ENCODE data around the gene DLGAP1. TPM values are rescaled to one million over a fixed set of nuclear protein-coding genes. Genes with fewer than 3 reads are reported as not detected.
"Not testable (repeated sequence)": the region's sequence is repeated elsewhere in the genome, so short reads cannot be mapped to it uniquely, and the experiment has no call there.

Gene DLGAP1
- total RNA-seq, 1 donor from 2014 or later: 0.52 TPM

DNA sequence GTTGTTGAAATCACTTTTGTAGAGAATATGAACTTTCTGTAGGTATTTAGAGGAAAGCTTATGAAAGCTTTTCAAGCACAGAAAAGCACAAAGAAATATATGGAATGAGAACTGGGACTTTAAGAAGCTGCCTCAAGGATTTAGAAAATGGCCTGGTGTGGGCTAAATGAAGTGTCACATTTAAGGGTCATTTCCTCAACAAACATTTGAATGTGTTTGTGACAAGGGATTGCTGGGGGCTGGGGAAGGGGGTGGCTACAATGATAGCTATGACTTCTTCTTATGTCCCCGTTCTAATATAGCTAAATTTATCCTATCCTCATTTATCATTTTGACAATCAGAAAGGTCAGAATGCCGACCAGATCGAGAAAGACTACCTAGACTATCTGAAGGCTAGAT, 69.2 kb downstream of the DLGAP1 start:
- no peak for DNase-seq (ENCODE audit: low spot score)

DNA sequence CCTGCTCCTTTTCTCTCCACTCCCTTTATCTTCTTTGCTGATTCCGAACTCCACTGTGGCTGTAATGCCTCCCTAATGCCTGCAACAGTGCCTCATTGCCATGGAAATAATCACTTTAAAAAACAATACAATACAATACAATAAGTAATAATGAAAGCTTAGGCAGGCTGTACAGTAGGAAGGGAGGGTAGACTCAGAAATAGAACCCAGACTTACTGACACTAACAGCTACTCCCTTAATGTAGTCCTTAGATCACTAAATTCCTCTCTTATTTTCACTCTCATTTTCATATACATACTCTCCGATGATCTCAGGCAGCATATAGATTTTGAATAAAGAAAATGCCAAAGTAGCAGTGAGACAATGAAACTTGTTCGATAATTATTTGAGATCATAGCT, 70.2 kb downstream of the DLGAP1 start:
- DNase-seq (ENCODE audit: low spot score): no peak

- DNase-seq (ENCODE audit: low spot score): no peak
Measured at GRCh38 chr18:4374564-4374963, 80.5 kb downstream of the DLGAP1 start.

- no peak for DNase-seq (ENCODE audit: low spot score)
Measured at GRCh38 chr18:4369705-4370104, 85.4 kb downstream of the DLGAP1 start.

DNA sequence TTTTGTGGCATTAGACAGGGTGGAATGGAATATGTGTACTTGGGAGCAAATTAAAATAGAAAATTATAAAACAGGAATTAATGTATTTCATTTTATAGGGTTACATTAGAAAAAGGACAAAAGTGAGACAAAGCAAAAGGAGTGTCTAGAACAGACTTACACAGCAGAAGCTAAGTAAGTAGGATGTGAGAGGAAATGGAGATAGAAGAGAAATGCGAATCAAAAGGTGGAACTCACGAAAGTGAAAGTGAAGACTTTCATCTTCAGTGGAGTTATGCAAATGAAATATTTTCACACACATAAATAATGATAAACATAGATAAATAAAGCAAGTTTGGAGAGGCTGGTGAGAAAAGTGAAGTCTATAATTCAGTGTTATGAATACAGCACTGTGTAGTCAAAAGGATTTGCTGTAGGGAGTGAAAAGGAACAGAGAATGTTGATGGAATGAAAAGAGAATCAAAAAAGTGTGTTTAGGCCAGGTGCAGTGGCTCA, 94.8 kb downstream of the DLGAP1 start:
- DNase-seq (ENCODE audit: low spot score): no peak

- no peak for DNase-seq (ENCODE audit: low spot score)
Measured at GRCh38 chr18:4358618-4359017, 96.5 kb downstream of the DLGAP1 start.

DNA sequence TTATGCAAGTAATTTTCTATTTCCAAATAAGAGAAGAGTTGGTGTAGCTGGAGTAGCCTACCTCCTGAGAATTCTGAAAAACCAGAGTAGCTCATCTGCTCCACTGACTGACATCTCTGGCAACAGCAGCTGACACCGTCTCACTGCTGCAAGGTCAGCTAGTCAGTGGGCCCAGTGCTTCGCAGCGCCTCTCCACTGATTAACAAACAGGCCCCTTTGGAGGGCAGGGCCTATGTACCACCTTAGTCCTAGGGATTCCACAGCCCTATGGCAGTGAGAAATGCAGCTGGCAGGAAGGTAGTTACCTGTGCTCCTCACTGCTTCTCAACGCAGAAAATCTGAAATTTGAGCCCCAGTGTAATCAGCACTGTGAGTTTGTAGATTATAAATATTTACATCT, 97.5 kb downstream of the DLGAP1 start:
- DNase-seq (ENCODE audit: low spot score): no peak

- DNase-seq (ENCODE audit: low spot score): no peak
Measured at GRCh38 chr18:4356929-4357328, 98.2 kb downstream of the DLGAP1 start.

DNA sequence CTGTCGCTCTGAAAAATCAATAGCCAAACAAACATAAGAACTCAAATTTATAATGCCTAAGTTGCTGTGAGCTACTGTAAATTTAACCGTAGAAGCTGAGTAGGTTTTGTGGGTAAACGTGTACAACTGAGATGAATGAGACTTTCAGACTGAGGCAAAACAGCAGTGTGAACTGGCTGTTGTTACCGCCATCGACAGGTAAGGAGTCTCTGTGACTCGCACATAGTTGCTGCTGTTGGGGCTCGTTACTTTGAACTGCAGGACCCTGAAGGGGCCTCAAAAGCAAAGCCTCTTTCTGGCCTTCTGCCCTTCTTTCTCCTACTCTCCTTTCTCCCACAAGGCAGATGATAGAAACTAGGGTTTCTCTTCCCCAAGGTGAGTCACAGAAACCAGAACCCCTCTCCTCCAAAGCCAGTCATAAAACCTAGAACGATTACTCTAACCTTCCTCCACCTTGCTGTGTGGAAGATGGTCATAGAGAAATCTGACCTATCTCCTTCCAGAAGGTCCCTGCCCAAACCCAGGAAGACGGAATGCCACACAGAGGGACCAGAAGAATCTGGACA, 101.2 kb downstream of the DLGAP1 start:
- DNase-seq (ENCODE audit: low spot score): no peak

DNA sequence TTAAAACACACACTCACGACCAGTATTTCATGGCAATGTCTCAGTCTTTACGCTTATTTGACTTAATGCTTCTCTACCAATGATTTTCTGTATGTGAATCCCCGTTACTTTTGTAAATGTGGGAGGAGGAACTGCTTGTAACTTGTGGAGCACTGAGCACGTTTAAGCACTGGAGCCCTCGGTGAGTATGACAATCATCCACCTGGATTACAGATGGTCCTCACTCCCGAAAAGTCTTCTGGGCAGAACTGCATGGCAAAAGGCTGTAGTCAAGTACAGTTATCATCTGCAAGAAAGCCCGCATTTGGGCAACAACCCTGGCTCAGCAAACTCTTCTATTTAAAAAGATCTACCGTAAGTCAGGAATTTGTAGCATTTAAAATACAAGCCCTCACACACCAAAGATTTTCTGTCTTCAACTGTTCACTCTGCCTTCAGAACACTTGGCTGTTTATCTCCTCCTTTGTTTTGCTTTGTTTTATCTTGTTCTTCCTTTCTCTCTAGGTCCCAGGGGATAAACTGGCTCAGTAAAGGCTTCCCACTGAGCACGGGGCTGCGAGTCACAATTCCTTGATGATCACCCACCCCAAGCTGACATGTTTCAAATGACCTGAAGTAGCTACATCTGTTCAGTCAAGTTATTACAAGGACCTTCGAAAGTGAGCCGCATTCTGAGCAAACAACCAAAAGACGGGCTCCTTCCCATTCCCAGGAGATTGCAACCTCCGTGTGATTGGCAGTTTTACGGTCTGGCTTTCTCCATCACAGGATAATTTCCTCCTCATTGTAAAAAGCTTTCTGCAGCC, 102.2 kb downstream of the DLGAP1 start:
- DNase-seq (ENCODE audit: low spot score): no peak

DNA sequence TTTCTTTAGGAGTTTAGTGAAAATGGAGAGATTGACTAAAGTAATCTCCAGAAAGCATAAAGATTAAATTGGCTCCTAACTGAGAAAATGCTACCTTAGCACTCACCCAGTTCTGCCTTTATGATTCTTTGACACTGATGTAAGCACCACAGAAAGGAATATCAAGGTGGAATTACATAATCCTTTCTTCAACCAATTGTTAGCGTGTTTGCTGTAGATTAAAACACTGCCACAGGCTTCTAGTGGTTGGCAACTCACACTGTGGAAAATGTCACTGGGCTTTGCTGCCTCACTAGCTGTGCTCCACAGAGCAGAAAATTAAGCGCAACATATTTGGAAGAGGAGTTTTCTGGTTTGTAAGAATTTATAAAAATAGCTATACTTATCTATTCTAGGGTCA, 104.1 kb downstream of the DLGAP1 start:
- no peak for DNase-seq (ENCODE audit: low spot score)

DNA sequence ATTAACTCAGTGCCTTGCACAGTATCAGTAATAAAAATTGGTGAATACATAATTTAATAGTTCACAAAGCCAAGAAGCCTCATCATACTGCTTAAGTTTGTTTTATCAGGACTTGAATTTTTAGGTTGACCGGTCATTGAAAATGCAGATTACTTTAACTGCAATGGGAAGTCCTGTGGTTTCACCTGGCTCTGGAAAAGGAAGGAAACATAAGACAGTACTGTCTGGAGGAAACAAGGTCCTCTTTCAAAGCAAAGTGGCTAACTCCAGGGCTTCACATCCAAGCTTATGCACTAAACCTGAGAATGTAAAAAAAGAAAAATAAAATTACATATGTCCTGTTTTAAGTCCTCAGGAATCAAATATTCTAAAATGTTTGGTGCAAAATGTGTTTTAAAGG, 119.7 kb downstream of the DLGAP1 start:
- DNase-seq (ENCODE audit: low spot score): no peak

DNA sequence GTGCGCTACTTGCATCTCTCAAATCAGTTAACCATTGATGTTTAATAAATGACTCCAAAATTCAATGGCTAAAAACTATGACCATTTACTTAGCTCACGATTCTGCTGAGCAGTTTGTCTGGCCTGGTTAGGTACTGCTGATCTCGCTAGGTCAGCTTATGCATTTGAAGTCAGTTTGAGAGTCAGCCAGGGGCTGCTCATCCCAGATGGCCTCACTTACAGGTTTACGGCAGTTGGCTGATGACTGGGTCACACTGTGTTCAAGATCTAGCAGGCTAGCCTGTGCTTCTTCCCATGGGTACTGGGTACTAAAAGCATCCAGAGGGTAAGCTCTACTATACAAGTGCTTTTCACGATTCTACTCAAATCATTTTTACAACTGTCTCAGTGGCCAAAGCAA, 122.1 kb downstream of the DLGAP1 start:
- no peak for DNase-seq (ENCODE audit: low spot score)

DNA sequence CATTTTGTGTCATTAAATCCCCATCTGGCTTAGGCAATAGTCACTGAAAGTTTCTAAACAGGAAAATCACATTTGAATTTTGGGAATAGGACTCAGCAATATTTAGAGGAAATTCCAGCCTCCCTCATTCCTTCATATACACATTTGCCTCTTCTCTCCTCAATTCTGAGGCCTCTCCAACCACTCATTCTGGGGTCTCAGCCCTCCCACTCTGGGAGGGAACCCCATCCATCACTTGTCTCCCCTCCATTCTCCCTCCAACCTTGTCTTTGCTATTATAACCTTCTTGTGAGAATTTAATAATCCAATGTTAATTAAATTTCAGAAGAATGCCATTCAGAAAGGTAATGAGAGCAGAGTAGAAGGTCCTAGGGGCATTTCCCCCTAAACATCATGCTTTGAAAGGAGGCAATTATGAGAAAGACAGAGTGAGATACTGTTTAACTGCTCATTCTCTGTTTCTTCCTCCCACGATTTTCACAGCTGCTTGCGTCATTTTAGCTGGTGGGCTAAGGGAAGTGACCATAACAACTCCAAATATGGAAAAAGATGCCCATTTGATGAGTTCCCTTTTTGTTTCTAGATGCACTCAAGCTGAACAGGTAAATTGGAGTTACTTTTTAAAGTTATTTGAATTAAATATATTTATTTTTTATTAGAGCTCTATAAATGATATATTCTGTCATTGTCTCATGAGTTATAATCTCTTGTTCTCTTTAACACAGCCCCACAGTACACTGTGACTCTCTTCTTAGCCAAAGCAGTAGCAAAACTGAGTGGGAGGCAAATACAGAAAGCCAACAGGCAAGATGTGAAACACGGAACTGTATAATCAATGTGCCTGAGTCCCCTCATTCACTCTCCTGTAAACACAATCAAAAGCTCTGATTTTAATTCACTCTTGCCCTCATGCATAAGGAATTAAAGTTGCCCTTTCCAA, 135.1 kb downstream of the DLGAP1 start:
- no peak for DNase-seq (ENCODE audit: low spot score)

GRCh38 chr18:4318311-4318710, 136.8 kb downstream of the DLGAP1 start:
- no peak for DNase-seq (ENCODE audit: low spot score)

GRCh38 chr18:4311945-4312344, 143.2 kb downstream of the DLGAP1 start:
- not testable (repeated sequence) for DNase-seq (ENCODE audit: low spot score)

DNA sequence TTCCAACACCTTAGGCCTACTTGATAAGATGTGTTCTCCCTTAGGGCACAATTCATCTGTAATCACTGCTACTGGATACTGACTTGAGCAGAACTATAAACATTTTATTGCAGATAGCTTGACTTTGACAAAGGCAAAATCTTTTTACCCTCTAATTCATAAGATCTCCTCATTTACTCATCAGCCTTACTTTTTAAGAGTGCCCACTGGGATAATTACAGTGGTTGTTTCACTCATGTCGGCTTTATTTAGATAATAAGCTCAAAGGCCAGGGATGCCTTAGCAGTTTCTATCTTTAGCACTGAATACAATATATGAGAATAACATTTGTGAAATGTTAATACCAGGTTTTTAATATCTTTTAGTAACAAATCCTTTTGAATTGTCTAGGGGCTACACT, 144.0 kb downstream of the DLGAP1 start:
- DNase-seq (ENCODE audit: low spot score): no peak

DNA sequence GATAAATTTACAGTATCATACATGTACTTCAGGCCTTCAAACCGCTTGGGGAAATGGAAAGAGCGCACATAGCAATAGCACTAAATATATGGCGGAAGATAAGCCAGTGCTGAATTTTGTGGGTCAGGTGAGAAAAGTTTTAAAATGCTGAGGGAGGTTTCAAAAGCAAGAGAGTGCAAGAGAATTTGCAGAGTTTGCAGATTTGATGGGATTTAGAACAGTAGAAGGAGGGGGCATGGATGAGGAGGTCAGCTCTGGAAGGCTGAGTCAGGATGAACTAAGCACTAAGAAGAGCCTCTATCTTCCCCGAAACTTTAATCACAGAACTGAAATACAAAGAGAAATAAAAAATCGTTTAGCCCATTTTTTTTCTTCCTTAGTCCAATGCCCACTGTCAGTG, 145.9 kb downstream of the DLGAP1 start:
- DNase-seq (ENCODE audit: low spot score): no peak

- no peak for DNase-seq (ENCODE audit: low spot score)
Measured at GRCh38 chr18:4308576-4308975, 146.5 kb downstream of the DLGAP1 start.

GRCh38 chr18:4299395-4299794, 155.7 kb downstream of the DLGAP1 start:
- no peak for DNase-seq (ENCODE audit: low spot score)

DNA sequence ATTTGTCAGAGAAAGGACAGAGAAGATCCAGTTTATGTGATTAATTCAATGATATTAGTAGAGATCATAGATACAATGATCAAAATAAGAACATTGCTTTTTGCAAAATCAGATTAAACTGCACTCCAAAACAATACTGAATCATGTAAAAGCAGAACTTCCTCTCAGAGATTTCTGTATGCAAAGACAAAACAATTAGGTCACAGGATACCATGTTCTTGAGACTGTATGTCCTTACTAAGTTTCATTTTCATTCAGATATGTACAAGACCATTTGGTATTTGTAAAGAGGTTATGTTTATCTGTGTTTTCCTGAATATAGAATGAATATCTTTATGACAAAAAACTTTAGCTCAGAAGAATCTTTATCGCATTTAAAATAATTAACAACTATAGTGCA, 161.8 kb downstream of the DLGAP1 start:
- DNase-seq (ENCODE audit: low spot score): no peak

GRCh38 chr18:4292696-4293095, 162.4 kb downstream of the DLGAP1 start:
- DNase-seq (ENCODE audit: low spot score): no peak
